Hair follicle dermal papilla cell (primary cell): ENCODE measurements around the gene SPATA31A5. TPM values are rescaled to one million over a fixed set of nuclear protein-coding genes. Genes with fewer than 3 reads are reported as not detected.

ENCODE experiments used
- small RNA-seq: library from RNA; depleted of rRNA; stranded (forward); fragments of <200 nt; gene quantifications from one replicate; pipeline ENCODE3, GENCODE V24; 2012
- total RNA-seq: library from RNA; depleted of rRNA; stranded (reverse); fragments of >200 nt; gene quantifications from 2 replicates; pipeline ENCODE4 v1.2.3, GENCODE V29; 2012

The SPATA31A5 gene
- not detected in 2 replicates for total RNA-seq

DNA sequence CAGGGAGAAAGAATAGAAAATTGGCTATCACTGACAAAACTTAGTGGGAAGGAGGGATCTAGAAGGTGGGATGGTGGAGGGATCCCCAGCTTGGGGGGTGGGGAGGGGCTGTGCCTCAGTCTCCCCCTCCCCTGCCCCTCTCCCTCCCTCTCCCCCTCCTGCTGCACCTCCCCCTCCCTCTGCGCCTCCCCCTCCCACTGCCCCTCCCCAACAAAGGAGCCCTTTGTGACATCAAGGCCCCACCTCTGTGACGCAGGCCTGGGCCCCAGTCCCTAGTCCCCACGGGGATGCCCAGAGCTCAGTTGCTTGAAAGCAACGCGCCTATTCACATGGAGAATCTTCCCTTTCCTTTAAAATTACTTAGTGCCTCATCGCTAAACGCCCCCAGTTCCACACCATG, at the start of gene SPATA31A5:
Gene SPATA31A5, plus strand, starts transcription at position 301 of the 400 bp plus-strand sequence. Its CDS starts 29 bp downstream, at position 330.

Small RNA genes lying within 50 kb of the gene (small RNA-seq; reads per million reads assigned to genes)
- gene AL590491.3 = not detected
